Bladder microvascular endothelial cell (primary cell): ENCODE results near the gene ZNF562. TPM values are rescaled to one million over a fixed set of nuclear protein-coding genes. Genes with fewer than 3 reads are reported as not detected.

ENCODE experiments used
- total RNA-seq: library from RNA; depleted of rRNA; stranded (reverse); fragments of >200 nt; gene quantifications from 2 replicates; pipeline ENCODE4 v1.2.3, GENCODE V29; 2014

ZNF562 gene
- total RNA-seq, result 12.8 and 30.5 TPM in 2 replicates

DNA sequence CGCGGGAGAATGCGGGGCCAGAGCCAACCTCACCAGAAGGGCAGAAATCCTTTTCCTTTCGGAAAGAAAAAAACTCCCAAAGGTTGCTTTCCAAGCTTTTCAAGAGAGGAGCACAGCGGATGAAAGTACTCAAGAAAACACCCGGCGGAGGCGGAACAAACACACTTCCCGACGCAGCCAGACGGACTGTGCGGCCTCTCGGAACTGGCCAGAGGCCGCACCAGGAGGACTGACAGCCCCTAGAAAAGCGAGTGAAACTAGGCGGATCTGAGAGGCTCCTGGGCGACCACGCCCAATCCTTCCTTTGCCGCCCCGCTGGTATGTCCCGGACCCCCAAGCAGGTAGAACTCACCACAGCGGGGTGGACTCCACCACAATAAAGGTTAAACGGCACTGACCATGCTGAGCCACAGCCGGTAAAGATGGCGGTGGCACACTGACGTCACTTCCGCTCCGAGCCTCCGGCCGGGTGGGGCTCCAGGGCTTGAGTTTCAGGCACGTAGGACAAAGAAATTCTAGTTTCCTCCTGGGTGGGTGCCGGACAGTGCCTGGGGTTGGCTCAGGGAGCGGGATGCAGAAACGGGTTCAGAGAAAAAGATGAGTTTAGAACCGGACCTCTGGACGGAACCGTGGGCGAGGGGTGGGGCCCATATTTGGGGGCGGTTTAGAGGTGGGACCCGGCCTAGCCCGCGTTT lies at the start of gene ZNF562:
Gene ZNF562 (minus strand): TSS at position 438 of the 695 bp plus-strand sequence. CDS start 14,356 bp downstream, outside the sequence.

DNA sequence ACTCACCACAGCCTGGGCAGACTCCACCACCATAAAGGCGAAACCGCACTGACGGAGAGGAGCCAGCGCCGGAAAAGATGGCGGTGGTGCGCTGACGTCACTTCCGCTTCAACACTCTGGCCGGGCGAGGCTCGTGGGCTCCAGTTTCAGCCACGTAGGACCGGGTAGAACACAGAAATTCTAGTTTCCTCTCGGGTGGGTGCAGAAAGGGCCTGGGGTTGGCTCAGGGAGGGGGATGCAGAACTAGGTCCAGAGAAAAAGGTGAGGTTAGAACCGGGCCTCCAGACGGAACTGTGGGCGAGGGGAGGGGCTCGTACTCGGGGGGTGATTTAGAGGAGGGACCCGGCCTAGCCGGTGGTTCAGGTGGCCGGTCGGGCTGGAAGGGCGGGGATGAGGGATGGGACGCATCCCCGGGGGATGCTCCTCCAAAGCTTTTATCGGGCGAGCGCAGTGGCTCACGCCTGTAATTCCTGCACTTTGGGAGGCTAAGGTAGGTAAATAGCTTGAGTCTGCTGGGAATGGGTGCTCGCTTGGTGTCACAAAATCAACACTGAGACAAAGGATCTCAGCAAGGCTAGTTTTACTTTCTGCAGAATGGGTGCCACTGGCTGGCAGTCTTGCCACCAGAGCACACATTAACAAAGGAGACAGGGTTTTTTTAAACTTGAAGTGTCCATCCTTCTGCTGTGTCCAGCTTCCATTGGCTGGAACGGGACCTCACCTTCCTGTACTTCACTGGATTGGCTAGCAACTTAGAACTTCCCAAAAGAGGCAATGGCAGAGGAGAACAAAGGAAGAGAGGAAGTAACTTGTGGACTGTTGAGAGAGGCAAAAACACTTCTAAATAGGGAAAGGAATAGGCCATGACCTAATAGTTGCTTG lies 53.5 kb downstream of the ZNF562 start, which contains the start of gene ZNF561:
Gene ZNF561 (minus strand): TSS at position 77 of the 882 bp plus-strand sequence. CDS start 1,776 bp downstream, outside the sequence.

Other genes starting within 250 kb of the ZNF562 start
- gene ZNF266, start 239.5 kb downstream of the ZNF562 start, total RNA-seq, result 9.6 and 13.8 TPM in 2 replicates
- 0.06 and 0.49 TPM in 2 replicates for gene ZNF560, start 176.5 kb downstream of the ZNF562 start, total RNA-seq
- gene ZNF426, start 136.5 kb downstream of the ZNF562 start, total RNA-seq, result 12.3 and 20.5 TPM in 2 replicates
- gene ZNF121, start 90.6 kb downstream of the ZNF562 start, total RNA-seq, result 17.0 and 39.1 TPM in 2 replicates
- 20.2 and 51.4 TPM in 2 replicates for gene ZNF561, start 53.9 kb downstream of the ZNF562 start, total RNA-seq
- gene ZNF846, start 93.6 kb upstream of the ZNF562 start, total RNA-seq, result 5.0 and 7.2 TPM in 2 replicates
- gene FBXL12, start 144.0 kb upstream of the ZNF562 start, total RNA-seq, result 7.6 and 9.4 TPM in 2 replicates
- gene UBL5, start 152.8 kb upstream of the ZNF562 start, total RNA-seq, result 180 and 305 TPM in 2 replicates
- 101 and 123 TPM in 2 replicates for gene PIN1, start 160.2 kb upstream of the ZNF562 start, total RNA-seq